Measurements from ENCODE around the gene PSORS1C2.

The PSORS1C2 gene

DNA sequence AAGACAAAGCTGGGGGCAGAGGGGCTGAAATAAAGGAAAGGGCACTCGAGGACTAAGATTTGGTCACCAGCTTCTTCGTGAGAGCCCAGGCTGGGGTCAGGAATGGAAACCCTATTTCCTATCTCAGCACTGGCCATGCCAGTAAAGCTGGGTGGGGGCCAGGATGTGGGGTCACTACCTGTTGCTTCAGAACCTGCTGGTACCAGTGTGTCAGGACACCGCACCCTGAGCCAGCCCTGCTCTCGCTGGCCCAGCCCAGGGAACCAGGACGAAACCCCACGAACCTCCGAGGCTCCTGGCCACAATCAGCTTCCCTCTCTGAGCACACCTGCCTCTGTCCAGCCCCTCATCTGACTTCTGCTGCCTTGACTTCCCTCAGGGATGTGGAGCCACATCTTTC is 20.7 kb downstream of the PSORS1C2 start:
- no peak for TF ChIP-seq EP300 (IDR thresholded peaks at IDR 0.05; ENCODE audit: borderline replicate concordance)
- TF ChIP-seq, protein P1, sequence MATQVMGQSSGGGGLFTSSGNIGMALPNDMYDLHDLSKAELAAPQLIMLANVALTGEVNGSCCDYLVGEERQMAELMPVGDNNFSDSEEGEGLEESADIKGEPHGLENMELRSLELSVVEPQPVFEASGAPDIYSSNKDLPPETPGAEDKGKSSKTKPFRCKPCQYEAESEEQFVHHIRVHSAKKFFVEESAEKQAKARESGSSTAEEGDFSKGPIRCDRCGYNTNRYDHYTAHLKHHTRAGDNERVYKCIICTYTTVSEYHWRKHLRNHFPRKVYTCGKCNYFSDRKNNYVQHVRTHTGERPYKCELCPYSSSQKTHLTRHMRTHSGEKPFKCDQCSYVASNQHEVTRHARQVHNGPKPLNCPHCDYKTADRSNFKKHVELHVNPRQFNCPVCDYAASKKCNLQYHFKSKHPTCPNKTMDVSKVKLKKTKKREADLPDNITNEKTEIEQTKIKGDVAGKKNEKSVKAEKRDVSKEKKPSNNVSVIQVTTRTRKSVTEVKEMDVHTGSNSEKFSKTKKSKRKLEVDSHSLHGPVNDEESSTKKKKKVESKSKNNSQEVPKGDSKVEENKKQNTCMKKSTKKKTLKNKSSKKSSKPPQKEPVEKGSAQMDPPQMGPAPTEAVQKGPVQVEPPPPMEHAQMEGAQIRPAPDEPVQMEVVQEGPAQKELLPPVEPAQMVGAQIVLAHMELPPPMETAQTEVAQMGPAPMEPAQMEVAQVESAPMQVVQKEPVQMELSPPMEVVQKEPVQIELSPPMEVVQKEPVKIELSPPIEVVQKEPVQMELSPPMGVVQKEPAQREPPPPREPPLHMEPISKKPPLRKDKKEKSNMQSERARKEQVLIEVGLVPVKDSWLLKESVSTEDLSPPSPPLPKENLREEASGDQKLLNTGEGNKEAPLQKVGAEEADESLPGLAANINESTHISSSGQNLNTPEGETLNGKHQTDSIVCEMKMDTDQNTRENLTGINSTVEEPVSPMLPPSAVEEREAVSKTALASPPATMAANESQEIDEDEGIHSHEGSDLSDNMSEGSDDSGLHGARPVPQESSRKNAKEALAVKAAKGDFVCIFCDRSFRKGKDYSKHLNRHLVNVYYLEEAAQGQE (IDR thresholded peaks at IDR 0.05; ENCODE audit: low read depth): no peak
- no peak for TF ChIP-seq ZBTB7A (IDR thresholded peaks at IDR 0.05; ENCODE audit: low read depth)
- TF ChIP-seq RAD21 (IDR thresholded peaks at IDR 0.05; ENCODE audit: low read depth): no peak
- TF ChIP-seq EGR1 (IDR thresholded peaks at IDR 0.05): no peak
- TF ChIP-seq, protein P2, sequence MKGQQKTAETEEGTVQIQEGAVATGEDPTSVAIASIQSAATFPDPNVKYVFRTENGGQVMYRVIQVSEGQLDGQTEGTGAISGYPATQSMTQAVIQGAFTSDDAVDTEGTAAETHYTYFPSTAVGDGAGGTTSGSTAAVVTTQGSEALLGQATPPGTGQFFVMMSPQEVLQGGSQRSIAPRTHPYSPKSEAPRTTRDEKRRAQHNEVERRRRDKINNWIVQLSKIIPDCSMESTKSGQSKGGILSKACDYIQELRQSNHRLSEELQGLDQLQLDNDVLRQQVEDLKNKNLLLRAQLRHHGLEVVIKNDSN (IDR thresholded peaks at IDR 0.05): no peak
- no peak for TF ChIP-seq TEAD4 (IDR thresholded peaks at IDR 0.05)
- TF ChIP-seq YY1 (IDR thresholded peaks at IDR 0.05; ENCODE audit: low read depth): no peak
- no peak for TF ChIP-seq CREB1 (IDR thresholded peaks at IDR 0.05; ENCODE audit: low read depth)
- no peak for TF ChIP-seq FOXM1 (IDR thresholded peaks at IDR 0.05; ENCODE audit: borderline replicate concordance, low read depth)
- no peak for TF ChIP-seq TAF1 (IDR thresholded peaks at IDR 0.05; ENCODE audit: low read depth)
- no peak for TF ChIP-seq NFIC (IDR thresholded peaks at IDR 0.05)
- TF ChIP-seq TCF12 (IDR thresholded peaks at IDR 0.05; ENCODE audit: low read depth): no peak
- TF ChIP-seq, protein P3, sequence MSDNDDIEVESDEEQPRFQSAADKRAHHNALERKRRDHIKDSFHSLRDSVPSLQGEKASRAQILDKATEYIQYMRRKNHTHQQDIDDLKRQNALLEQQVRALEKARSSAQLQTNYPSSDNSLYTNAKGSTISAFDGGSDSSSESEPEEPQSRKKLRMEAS (IDR thresholded peaks at IDR 0.05): no peak
- no peak for TF ChIP-seq CEBPB (IDR thresholded peaks at IDR 0.05)

DNA sequence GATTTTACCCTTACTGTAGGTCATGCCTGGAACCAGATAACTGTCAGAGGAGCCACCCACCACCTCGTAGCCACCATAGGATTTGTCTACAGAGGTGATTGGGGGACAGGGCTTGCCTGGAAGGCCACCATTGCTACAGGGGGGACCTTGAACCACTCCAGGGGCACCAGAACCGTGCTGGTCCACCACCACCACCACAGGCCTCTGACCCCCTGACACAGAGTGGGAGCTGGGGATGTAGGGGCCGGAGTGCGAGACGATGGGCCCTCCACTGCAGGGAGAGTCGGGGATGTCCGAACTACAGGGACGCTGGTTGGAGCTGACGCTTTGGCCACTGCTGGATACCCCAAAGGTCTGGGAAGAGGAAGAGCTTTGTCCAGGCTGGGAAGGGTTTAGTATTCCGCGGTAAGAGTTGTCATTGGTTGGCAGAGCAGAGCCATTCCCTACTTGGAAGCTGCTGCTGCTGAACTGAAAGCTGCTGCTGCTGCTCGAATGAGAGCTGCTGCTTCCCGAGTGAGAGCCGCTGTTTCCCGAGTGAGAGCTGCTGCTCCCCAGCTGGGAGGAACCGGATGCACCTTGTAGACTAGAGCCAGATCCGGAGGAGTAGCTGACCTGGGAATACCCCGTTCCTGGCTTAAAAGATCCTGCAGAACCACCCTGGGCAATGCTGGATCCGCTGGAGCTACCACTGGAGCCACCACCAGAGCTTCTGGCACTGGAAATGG is 22.0 kb downstream of the PSORS1C2 start:
- TF ChIP-seq EGR1 (IDR thresholded peaks at IDR 0.05): no peak
- TF ChIP-seq TEAD4 (IDR thresholded peaks at IDR 0.05): no peak
- TF ChIP-seq CEBPB (IDR thresholded peaks at IDR 0.05): no peak
- TF ChIP-seq ZBTB7A (IDR thresholded peaks at IDR 0.05; ENCODE audit: low read depth): no peak
- TF ChIP-seq, protein P3 (IDR thresholded peaks at IDR 0.05): no peak
- TF ChIP-seq, protein P2 (IDR thresholded peaks at IDR 0.05): no peak
- TF ChIP-seq EP300 (IDR thresholded peaks at IDR 0.05; ENCODE audit: borderline replicate concordance): no peak
- TF ChIP-seq, protein P1 (IDR thresholded peaks at IDR 0.05; ENCODE audit: low read depth): no peak
- no peak for TF ChIP-seq CREB1 (IDR thresholded peaks at IDR 0.05; ENCODE audit: low read depth)
- no peak for TF ChIP-seq FOXM1 (IDR thresholded peaks at IDR 0.05; ENCODE audit: borderline replicate concordance, low read depth)
- TF ChIP-seq TAF1 (IDR thresholded peaks at IDR 0.05; ENCODE audit: low read depth): no peak
- no peak for TF ChIP-seq RAD21 (IDR thresholded peaks at IDR 0.05; ENCODE audit: low read depth)
- TF ChIP-seq TCF12 (IDR thresholded peaks at IDR 0.05; ENCODE audit: low read depth): no peak
- no peak for TF ChIP-seq NFIC (IDR thresholded peaks at IDR 0.05)
- no peak for TF ChIP-seq YY1 (IDR thresholded peaks at IDR 0.05; ENCODE audit: low read depth)

DNA sequence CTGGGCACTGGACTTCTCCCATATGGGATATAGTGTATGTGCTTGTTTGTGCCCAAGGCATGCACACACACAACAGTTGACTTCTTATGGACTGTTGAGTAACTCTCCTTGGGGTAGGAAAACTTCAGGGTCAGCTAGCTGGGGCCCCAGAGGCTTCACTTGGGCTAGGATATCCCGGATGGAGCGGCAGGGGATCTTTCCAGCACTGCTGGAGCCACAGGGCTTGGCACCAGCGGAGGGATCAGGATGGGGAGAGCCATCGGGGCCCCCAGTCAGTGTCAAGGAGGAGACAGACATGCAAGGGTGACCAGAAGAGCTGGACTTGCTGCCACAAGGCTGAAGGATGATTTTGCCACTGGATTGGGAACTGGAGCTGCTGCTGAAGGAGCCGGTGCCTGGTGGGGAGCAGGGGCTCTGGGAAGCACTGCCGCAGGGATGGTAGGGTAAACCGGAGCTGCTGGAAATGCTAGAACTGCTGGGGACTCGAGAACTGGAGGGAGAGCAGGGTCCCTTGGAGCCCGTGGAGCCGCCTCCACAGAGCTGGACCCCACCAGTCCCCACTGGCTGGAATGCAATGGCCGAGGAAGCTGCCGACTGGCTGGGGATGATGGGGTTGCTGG is 22.8 kb downstream of the PSORS1C2 start:
- TF ChIP-seq ZBTB7A (IDR thresholded peaks at IDR 0.05; ENCODE audit: low read depth): no peak
- no peak for TF ChIP-seq TCF12 (IDR thresholded peaks at IDR 0.05; ENCODE audit: low read depth)
- TF ChIP-seq, protein P1 (IDR thresholded peaks at IDR 0.05; ENCODE audit: low read depth): no peak
- no peak for TF ChIP-seq TEAD4 (IDR thresholded peaks at IDR 0.05)
- TF ChIP-seq RAD21 (IDR thresholded peaks at IDR 0.05; ENCODE audit: low read depth): no peak
- TF ChIP-seq NFIC (IDR thresholded peaks at IDR 0.05): no peak
- TF ChIP-seq EP300 (IDR thresholded peaks at IDR 0.05; ENCODE audit: borderline replicate concordance): no peak
- no peak for TF ChIP-seq FOXM1 (IDR thresholded peaks at IDR 0.05; ENCODE audit: borderline replicate concordance, low read depth)
- TF ChIP-seq EGR1 (IDR thresholded peaks at IDR 0.05): no peak
- TF ChIP-seq CREB1 (IDR thresholded peaks at IDR 0.05; ENCODE audit: low read depth): no peak
- no peak for TF ChIP-seq YY1 (IDR thresholded peaks at IDR 0.05; ENCODE audit: low read depth)
- TF ChIP-seq CEBPB (IDR thresholded peaks at IDR 0.05): no peak
- no peak for TF ChIP-seq TAF1 (IDR thresholded peaks at IDR 0.05; ENCODE audit: low read depth)
- TF ChIP-seq, protein P3 (IDR thresholded peaks at IDR 0.05): no peak
- TF ChIP-seq, protein P2 (IDR thresholded peaks at IDR 0.05): no peak

Data from Ishikawa (cell line).